Measurements from ENCODE around the gene ADAD1.

- TF ChIP-seq CTCF (IDR thresholded peaks at IDR 0.05 in 8 of 11, conservative IDR thresholded peaks at IDR 0.05 in 3 of 11), result no peak
- TF ChIP-seq POLR2A (IDR thresholded peaks at IDR 0.05), result no peak
These were observed 55.5 kb downstream of the ADAD1 start for GRCh38 chr4:122434285-122434684.

Measured in spleen (tissue), 7 donors.